Tibial artery (tissue), 4 donors: ENCODE data around the gene BSDC1.
A peak's percentile ranks its signal among the peaks of the same experiment; 100 is the strongest.

ENCODE experiments used
- DNase-seq, 2 donors: peaks; one replicate each; pipeline ENCODE4 v3.0.0-alpha.2; 2019
- H3K27ac ChIP-seq, 2 donors: fragments of 200-600 bp; sonication (generic) in 1 of 2; 1 replicate in 1 of 2; 2 replicates in 1 of 2; pipeline ENCODE4 v1.5.1; 2018 to 2019; ENCODE audit warnings: mild to moderate bottlenecking in 1 of 2
- H3K27me3 ChIP-seq, 2 donors: fragments of 200-600 bp; sonication (generic) in 1 of 2; one replicate each; pipeline versions ENCODE4 v1.5.1 to v1.6.0; 2016 to 2019
- H3K36me3 ChIP-seq, 3 donors: fragments of 200-600 bp; sonication (generic) in 2 of 3; one replicate each; pipeline ENCODE4 v1.5.1; 2016 to 2019; ENCODE audit warnings: mild to moderate bottlenecking in 2 of 3
- H3K4me1 ChIP-seq, 4 donors: fragments of 200-600 bp; sonication (generic) in 2 of 4; 1 replicate in 3 of 4; 2 replicates in 1 of 4; pipeline ENCODE4 v1.5.1; 2016 to 2019
- H3K4me3 ChIP-seq, 2 donors: fragments of 200-600 bp; sonication (generic) in 1 of 2; 1 replicate in 1 of 2; 2 replicates in 1 of 2; pipeline ENCODE4 v1.5.1; 2018 to 2019; ENCODE audit warnings: mild to moderate bottlenecking in 2 of 2
- H3K9me3 ChIP-seq, 3 donors: fragments of 200-600 bp; sonication (generic) in 1 of 3; one replicate each; pipeline ENCODE4 v1.5.1; 2016 to 2019
- CTCF ChIP-seq, 2 experiments: fragments of 200-600 bp in 1 of 2; fragments of 450-650 bp in 1 of 2; IDR thresholded peaks; one replicate each; pipeline ENCODE4 v1.5.1; 2017 to 2019; ENCODE audit warnings: antibody characterized with exemption in 2 of 2, mild to moderate bottlenecking in 1 of 2, moderate library complexity in 1 of 2
- intact Hi-C: fragments of 100-400 bp; cut with DNase I; formaldehyde crosslinking; loops from one replicate; pipeline ENCODE4 v1.15.0; 2023; ENCODE audit warnings: low total_unique reads

BSDC1 gene

DNA sequence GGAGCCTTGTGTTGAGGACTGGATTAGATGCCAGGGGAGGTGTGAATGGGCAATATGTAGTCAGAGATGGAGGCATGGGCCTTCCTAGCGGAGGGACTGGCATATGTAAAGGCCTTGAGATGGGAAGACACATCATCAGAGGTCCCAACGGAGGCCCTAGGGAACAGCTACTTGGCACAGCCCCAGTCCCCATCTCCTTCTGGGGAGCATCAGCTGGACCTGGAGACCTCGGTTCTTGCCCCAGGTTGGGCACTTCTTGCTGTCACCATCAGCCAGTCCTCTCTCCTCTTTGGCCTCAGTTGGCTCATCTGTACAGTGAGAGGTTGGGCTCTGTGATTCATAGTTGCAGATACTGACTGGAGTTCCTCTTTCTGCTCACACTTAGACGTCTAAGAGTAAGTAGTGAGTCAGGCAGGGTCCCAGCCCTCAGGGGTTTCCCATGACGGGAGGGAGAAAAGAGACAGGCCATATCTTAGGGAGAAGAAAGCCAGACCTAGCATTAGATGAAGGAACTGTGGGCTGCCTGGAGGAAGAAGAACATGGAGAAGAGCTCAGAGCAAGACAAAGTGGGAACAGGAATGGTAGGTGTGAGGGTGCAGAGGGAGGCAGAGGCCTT is 54.8 kb downstream of the BSDC1 start:
- intact Hi-C loops: no loop called here
- Histone ChIP-seq H3K9me3 (no peaks in the 10 kb centered on the region), H3K4me3 (no peak overlapping the region), H3K27ac (no peak overlapping the region), H3K27me3 (peaks cover 0 to 12% of the 10 kb centered on the region in 2 donors), H3K4me1 (peaks cover 0 to 39% (median 21%) of the 10 kb centered on the region in 4 donors), H3K36me3 (no peaks in the 10 kb centered on the region)
- no peak for TF ChIP-seq CTCF (IDR thresholded peaks at IDR 0.05)
- no peak for DNase-seq

DNA sequence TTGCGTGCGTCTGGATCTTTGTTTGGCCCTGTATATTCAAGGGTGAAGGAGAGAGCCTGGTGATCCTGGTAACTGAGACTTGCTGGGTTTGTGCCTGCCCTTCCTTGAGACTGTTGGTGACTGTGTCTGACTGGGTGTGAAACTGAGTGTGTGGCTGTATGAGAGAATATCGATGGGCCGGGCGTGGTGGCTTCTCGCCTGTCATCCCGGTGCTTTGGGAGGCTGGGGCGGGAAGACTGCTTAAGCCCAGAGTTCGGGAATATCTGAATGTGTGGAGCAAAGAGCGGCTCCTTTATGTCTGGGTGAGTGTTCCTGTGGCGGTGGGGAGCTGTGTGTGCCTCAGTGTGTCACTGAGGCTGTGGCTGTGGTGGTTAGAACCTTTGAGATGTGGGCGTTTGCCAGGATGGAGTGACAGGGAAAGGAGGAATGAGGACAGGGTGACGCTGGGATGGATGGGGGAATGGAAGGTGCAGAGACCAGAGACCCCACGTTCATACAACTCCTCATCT is 55.5 kb downstream of the BSDC1 start:
- intact Hi-C loops: no loop called here
- no peak overlapping the region for H3K4me3 ChIP-seq

GRCh38 chr1:32337855-32338636 is 56.2 kb downstream of the BSDC1 start:
- Histone ChIP-seq H3K27ac (no peak overlapping the region), H3K4me3 (no peak overlapping the region)
- DNase-seq: no peak

More for the DNA sequence above, 55.5 kb downstream of the BSDC1 start:
- no peaks in the 10 kb centered on the region for H3K36me3 ChIP-seq
- TF ChIP-seq CTCF (IDR thresholded peaks at IDR 0.05): no peak
- no peaks in the 10 kb centered on the region for H3K9me3 ChIP-seq
- DNase-seq: no peak
- H3K4me1 ChIP-seq: peaks cover 0 to 41% (median 21%) of the 10 kb centered on the region in 4 donors
- H3K27ac ChIP-seq: no peak overlapping the region
- H3K27me3 ChIP-seq: peaks cover 0 to 12% of the 10 kb centered on the region in 2 donors

GRCh38 chr1:32336963-32337675 is 57.1 kb downstream of the BSDC1 start:
- Histone ChIP-seq H3K27me3 (peaks cover 0 to 12% of the 10 kb centered on the region in 2 donors), H3K4me3 (no peak overlapping the region), H3K27ac (no peak overlapping the region), H3K9me3 (no peaks in the 10 kb centered on the region), H3K36me3 (peaks cover 8 to 10% (median 8%) of the 10 kb centered on the region in 3 donors), H3K4me1 (peaks cover 0 to 39% (median 21%) of the 10 kb centered on the region in 4 donors)
- no peak for DNase-seq
- TF ChIP-seq CTCF (IDR thresholded peaks at IDR 0.05): no peak
- intact Hi-C loops: no loop called here

More at GRCh38 chr1:32337855-32338636, 56.2 kb downstream of the BSDC1 start:
- TF ChIP-seq CTCF (IDR thresholded peaks at IDR 0.05): no peak
- Histone ChIP-seq H3K27me3 (peaks cover 0 to 12% of the 10 kb centered on the region in 2 donors), H3K9me3 (no peaks in the 10 kb centered on the region), H3K36me3 (peaks cover 0 to under 1% (median 0%) of the 10 kb centered on the region in 3 donors), H3K4me1 (peaks cover 0 to 41% (median 21%) of the 10 kb centered on the region in 4 donors)
- intact Hi-C loops: no loop called here

- intact Hi-C loops: no loop called here
- Histone ChIP-seq H3K36me3 (peaks cover 14 to 16% (median 14%) of the 10 kb centered on the region in 3 donors), H3K4me3 (peak overlapping the region; percentile 55 to 78), H3K27ac (peak overlapping the region in 1 of 2 donors; percentile 11), H3K4me1 (peaks cover 0 to 37% (median 21%) of the 10 kb centered on the region in 4 donors), H3K9me3 (no peaks in the 10 kb centered on the region), H3K27me3 (peaks cover 0 to 12% of the 10 kb centered on the region in 2 donors)
- no peak for TF ChIP-seq CTCF (IDR thresholded peaks at IDR 0.05)
- no peak for DNase-seq
These were observed 57.7 kb downstream of the BSDC1 start for GRCh38 chr1:32336591-32336932.
